ENCODE measurements around the gene IMMT.

IMMT gene

DNA sequence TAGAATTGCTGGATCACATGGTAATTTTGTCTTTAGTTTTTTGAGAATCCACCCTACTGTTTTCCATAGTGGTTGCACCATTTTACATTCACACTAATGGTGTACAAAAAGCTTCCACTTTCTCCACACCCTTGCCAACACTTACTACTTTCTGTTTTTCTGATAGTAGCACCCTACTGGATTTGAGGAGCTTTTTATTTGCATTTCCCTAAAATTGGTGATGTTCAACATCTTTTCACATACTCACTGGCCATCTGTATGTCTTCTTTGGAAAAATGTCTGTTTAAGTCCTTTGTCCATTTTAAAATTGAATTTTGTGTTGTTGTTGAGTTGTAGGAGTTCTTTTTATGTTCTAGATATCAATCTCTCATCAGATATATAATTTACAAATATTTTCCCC, 93.1 kb downstream of the IMMT start:
- DNase-seq (ENCODE audit: extremely low read depth, insufficient read length), result no peak
- TF ChIP-seq, protein P1, sequence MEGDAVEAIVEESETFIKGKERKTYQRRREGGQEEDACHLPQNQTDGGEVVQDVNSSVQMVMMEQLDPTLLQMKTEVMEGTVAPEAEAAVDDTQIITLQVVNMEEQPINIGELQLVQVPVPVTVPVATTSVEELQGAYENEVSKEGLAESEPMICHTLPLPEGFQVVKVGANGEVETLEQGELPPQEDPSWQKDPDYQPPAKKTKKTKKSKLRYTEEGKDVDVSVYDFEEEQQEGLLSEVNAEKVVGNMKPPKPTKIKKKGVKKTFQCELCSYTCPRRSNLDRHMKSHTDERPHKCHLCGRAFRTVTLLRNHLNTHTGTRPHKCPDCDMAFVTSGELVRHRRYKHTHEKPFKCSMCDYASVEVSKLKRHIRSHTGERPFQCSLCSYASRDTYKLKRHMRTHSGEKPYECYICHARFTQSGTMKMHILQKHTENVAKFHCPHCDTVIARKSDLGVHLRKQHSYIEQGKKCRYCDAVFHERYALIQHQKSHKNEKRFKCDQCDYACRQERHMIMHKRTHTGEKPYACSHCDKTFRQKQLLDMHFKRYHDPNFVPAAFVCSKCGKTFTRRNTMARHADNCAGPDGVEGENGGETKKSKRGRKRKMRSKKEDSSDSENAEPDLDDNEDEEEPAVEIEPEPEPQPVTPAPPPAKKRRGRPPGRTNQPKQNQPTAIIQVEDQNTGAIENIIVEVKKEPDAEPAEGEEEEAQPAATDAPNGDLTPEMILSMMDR (IDR thresholded peaks at IDR 0.05; ENCODE audit: insufficient read depth, low read length, poor library complexity, severe bottlenecking), result no peak
- Histone ChIP-seq H3K4me3 (replicated peaks; ENCODE audit: low read depth, low read length) (no peak overlapping the region), H3K27me3 (replicated peaks; ENCODE audit: control insufficient read depth, insufficient read depth, low read length) (no peaks in the 10 kb centered on the region), H3K36me3 (ENCODE audit: control insufficient read depth, insufficient read depth, low read length) (peaks cover 5% of the 10 kb centered on the region)

DNA sequence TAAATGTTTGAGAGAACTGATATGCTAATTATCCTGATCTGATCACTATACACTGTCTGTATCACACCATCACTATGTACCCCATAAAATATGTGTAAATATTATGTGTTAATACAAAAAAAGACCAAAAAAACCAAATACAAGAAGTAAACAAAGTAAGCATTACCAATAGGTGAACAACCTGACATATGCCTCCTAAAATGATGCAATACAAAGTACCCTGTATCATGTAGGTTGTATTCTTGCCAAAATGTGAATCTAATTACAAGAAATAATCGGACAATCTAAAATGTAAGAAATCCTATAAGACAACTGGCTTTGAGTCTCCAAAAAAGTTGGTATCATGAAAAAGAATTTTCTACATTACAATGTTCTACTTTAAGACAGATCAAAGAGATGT, 97.3 kb downstream of the IMMT start:
- DNase-seq (ENCODE audit: extremely low read depth, insufficient read length), result no peak
- no peak overlapping the region for H3K4me3 ChIP-seq (replicated peaks; ENCODE audit: low read depth, low read length)
- peaks cover 9% of the 10 kb centered on the region for H3K36me3 ChIP-seq (ENCODE audit: control insufficient read depth, insufficient read depth, low read length)
- no peaks in the 10 kb centered on the region for H3K27me3 ChIP-seq (replicated peaks; ENCODE audit: control insufficient read depth, insufficient read depth, low read length)
- TF ChIP-seq, protein P1 (IDR thresholded peaks at IDR 0.05; ENCODE audit: insufficient read depth, low read length, poor library complexity, severe bottlenecking), result no peak

DNA sequence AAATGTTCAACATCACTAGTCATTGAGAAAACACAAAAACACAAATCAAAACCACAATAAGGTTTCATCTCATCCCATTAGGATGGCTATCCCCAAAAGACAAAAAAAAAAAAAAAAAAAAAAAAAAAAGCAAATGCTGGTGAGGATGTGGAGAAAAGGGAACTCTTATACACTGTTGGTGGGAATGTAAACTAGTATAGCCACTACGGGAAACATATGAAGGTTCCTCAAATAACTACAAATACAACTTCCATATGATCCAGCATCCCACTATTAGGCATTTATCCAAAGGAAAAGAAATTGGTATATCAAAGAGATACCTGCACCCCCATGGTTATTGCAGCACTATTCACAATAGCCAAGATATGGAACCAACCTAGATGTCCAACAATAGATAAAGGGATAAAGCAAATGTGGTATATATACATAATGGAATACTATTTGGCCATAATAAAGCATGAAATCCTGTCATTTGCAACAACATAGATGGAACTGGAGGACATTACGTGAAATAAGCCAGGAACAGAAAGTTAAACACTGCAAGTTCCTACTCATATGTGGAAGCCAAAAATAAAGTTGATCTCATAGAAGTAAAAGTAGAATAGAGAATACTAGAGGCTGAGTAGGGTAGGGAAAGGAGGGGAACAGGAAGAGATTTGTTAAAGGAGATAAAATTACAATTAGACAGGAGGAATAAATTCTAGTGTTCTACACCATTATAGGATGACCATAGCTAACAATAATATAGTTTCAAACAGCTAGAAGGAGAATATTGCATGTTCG, 98.0 kb downstream of the IMMT start:
- H3K27me3 ChIP-seq (replicated peaks; ENCODE audit: control insufficient read depth, insufficient read depth, low read length), result no peaks in the 10 kb centered on the region
- TF ChIP-seq, protein P1 (IDR thresholded peaks at IDR 0.05; ENCODE audit: insufficient read depth, low read length, poor library complexity, severe bottlenecking), result no peak
- H3K36me3 ChIP-seq (ENCODE audit: control insufficient read depth, insufficient read depth, low read length), result peaks cover 9% of the 10 kb centered on the region
- H3K4me3 ChIP-seq (replicated peaks; ENCODE audit: low read depth, low read length), result no peak overlapping the region
- DNase-seq (ENCODE audit: extremely low read depth, insufficient read length), result no peak

DNA sequence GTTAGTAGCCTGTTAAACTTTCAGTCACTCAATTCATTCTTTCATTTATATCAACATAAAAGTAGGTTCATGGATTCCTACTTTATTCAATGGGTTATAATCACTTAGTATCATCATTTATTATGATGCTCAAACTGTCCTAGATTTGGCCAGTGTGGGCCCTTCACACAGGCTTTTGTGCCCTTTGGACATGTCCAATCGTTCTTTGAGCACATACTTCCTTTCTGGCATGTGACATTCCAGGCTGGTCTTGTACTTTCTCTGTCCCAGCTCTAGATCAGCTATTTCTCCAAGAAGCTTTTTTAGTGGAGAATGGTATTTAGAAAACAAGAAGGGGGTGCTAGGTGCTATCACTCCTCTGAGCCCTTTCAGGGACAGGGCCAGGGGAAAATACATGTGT, 101.0 kb downstream of the IMMT start:
- Histone ChIP-seq H3K27me3 (replicated peaks; ENCODE audit: control insufficient read depth, insufficient read depth, low read length) (no peaks in the 10 kb centered on the region), H3K36me3 (ENCODE audit: control insufficient read depth, insufficient read depth, low read length) (peaks cover 14% of the 10 kb centered on the region), H3K4me3 (replicated peaks; ENCODE audit: low read depth, low read length) (no peak overlapping the region)
- no peak for DNase-seq (ENCODE audit: extremely low read depth, insufficient read length)
- TF ChIP-seq, protein P1 (IDR thresholded peaks at IDR 0.05; ENCODE audit: insufficient read depth, low read length, poor library complexity, severe bottlenecking), result no peak

Measured in GM06990 (cell line).